Erythroblast (primary cell): Measurements from ENCODE around the gene IQSEC1.

Experiments used
- GATA1 ChIP-seq: IDR thresholded peaks from 2 replicates; pipeline ENCODE4 v1.6.1; 2011; ENCODE audit warnings: low read depth, mild to moderate bottlenecking, control low read depth, low read length, moderate library complexity
- POLR2A ChIP-seq: IDR thresholded peaks from 2 replicates; pipeline ENCODE4 v1.6.1; 2011; ENCODE audit warnings: mild to moderate bottlenecking, low read length

DNA sequence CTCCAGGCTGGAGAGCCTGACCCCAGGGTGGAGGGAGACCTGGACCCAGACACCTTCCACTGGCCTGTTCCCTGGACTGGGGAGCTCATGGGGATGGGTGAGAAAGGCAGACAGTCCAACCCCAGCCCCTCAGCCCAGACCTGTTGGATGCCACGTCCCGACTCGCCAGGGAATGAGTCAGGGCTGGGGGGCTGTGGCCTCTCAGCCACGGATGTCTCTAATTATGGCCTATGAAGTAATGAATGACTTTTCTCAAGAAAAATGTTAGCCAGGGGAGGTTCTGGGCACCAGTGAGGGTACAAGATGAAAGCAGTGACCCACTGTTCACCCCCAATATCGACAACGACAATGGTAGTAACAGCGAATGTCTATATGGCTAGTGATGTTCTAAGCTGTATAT, 124.9 kb downstream of the IQSEC1 start:
- TF ChIP-seq POLR2A (no peak), GATA1 (no peak)
